Adipocyte (in vitro differentiated cells): Measurements from ENCODE around the gene CLCN7.

ENCODE experiments used
- DNase-seq: peaks from one replicate; pipeline ENCODE4 v3.0.0-alpha.2; 2015; ENCODE audit warnings: low read depth
- H3K27me3 ChIP-seq: replicated peaks from 2 replicates; pipeline ENCODE4 v1.7.0; 2013; ENCODE audit warnings: mild to moderate bottlenecking, low read length, moderate library complexity; ENCODE audit not compliant: control insufficient read depth, insufficient read depth
- H3K36me3 ChIP-seq: 2 replicates; pipeline ENCODE4 v1.7.0; 2013; ENCODE audit warnings: low read length, mild to moderate bottlenecking, moderate library complexity; ENCODE audit not compliant: control insufficient read depth, insufficient read depth, severe bottlenecking
- H3K4me1 ChIP-seq: 2 replicates; pipeline ENCODE4 v1.7.0; 2013; ENCODE audit warnings: mild to moderate bottlenecking, low read length, moderate library complexity; ENCODE audit not compliant: control insufficient read depth, insufficient read depth
- H3K4me3 ChIP-seq: 2 replicates; pipeline ENCODE4 v1.7.0; 2013; ENCODE audit warnings: mild to moderate bottlenecking, low read length, moderate library complexity
- H3K9ac ChIP-seq: 2 replicates; pipeline ENCODE4 v1.7.0; 2013; ENCODE audit warnings: mild to moderate bottlenecking, low read length, moderate library complexity
- H3K9me3 ChIP-seq: 2 replicates; pipeline ENCODE4 v1.7.0; 2013; ENCODE audit warnings: mild to moderate bottlenecking, low read length, moderate library complexity; ENCODE audit not compliant: control insufficient read depth

The CLCN7 gene

DNA sequence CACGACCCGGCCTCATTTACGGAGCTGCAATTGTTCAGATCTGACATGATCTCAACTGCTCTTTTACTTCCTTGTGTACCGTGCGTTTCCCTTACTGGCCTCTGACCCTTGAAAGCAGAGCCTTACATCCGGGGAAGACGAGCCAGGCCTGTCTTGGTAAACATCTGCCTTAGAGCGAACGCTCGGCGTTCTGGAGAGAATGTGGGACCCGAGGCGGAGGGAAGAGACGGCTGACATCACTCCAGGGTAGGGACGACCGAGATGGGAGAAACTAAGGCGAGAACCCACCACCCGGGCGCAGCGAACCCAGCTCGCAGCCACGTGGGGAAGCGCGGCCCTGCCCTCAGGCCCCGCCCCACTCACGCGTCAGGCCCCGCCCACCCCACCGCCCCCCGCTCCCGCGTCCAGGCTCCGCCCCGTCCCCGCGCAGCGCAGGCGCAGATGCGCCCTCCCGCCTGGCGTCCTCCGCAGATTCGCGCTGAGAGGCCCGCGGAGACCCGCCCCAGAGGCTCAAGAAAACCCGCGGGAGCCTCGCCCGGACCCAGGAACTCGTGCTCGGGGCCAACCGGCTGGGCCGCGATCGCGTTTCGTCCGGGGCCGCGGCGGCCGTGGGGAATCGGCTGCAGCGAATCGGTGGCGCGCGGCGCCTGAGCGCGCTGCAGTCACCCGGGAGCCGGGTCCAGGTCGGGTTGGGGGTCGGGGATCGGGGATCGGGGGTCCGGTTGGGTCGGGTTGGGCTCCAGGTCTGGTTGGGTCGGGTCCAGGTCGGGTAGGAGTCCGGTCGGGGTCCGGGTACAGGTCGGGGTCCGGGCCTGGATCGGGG, 18.3 kb upstream of the CLCN7 start, which contains the start of gene TELO2:
TELO2 (plus strand) TSS at position 438 of the 823 bp plus-strand sequence. CDS start 922 bp downstream, outside the sequence.
- peak within 1 kb of the TSS; percentile 86 for H3K9ac ChIP-seq
- no peaks in the 10 kb centered on the region for H3K27me3 ChIP-seq
- no peaks in the 10 kb centered on the region for H3K9me3 ChIP-seq
- H3K4me3 ChIP-seq, result peak within 1 kb of the TSS; percentile 89
- DNase-seq, result peak; percentile 94
- H3K4me1 ChIP-seq, result peaks cover 16% of the 10 kb centered on the region
- H3K36me3 ChIP-seq, result peaks cover 24% of the 10 kb centered on the region

GRCh38 chr16:1492082-1492922, 17.5 kb upstream of the CLCN7 start:
- peak overlapping the region; percentile 89 for H3K4me3 ChIP-seq
- H3K27me3 ChIP-seq, result no peaks in the 10 kb centered on the region
- H3K9ac ChIP-seq, result peak overlapping the region; percentile 83
- peaks cover 20% of the 10 kb centered on the region for H3K36me3 ChIP-seq
- DNase-seq, result no peak
- no peaks in the 10 kb centered on the region for H3K9me3 ChIP-seq
- peaks cover 16% of the 10 kb centered on the region for H3K4me1 ChIP-seq

DNA sequence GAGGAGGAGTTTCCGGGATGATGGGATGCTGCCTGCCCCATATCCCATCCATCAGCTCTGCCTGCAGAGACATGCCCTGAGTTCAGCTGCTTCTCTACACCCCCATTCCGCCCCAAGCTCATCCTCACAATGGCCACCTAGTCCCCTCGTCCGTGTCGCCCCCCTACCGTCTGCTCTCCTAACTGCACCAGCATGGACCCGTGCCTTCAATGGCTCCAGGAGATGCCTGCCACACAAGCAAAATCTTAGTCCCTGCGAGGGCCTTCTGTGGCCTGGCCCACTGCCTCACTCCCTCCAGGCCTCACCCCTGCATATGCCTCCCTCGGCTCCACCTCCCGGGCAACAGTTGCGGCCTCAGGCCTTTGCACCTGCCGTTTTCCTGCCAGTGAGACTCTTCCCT, 16.5 kb upstream of the CLCN7 start:
- peaks cover 16% of the 10 kb centered on the region for H3K4me1 ChIP-seq
- DNase-seq, result no peak
- H3K9ac ChIP-seq, result no peak overlapping the region
- H3K36me3 ChIP-seq, result peaks cover 10% of the 10 kb centered on the region
- no peak overlapping the region for H3K4me3 ChIP-seq
- H3K27me3 ChIP-seq, result no peaks in the 10 kb centered on the region
- no peaks in the 10 kb centered on the region for H3K9me3 ChIP-seq

GRCh38 chr16:1489077-1489476, 14.2 kb upstream of the CLCN7 start:
- no peak for DNase-seq
- Histone ChIP-seq H3K4me3 (no peak overlapping the region), H3K36me3 (no peaks in the 10 kb centered on the region), H3K9me3 (no peaks in the 10 kb centered on the region), H3K4me1 (peaks cover 9% of the 10 kb centered on the region), H3K27me3 (no peaks in the 10 kb centered on the region), H3K9ac (no peak overlapping the region)

DNA sequence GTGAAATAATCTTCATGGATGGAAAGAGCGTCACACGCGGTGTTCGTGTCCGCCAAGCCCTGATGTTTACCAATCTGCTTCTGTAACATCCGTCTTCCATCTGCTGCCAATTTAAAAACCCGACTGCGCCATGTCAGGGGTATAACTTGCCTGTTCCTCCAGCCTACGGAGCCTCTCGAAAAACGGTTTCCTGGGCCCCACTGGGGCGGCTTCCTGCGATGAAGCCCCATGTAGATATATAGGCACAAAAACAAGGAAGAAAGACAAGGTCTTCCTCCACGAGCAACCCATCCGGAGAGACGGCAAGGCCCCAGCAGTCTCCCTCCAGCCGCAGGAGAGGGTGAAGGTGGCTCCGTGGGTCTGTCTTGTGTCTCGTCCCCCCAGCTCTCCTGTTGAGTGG, 13.8 kb upstream of the CLCN7 start, which contains the start of gene PTX4:
PTX4 (minus strand) TSS at position 326 of the 400 bp plus-strand sequence; CDS start at position 291, 35 bp downstream.
- no peak for DNase-seq
- Histone ChIP-seq H3K27me3 (no peaks in the 10 kb centered on the region), H3K4me3 (no peak within 1 kb of the TSS), H3K36me3 (no peaks in the 10 kb centered on the region), H3K4me1 (peaks cover 6% of the 10 kb centered on the region), H3K9me3 (no peaks in the 10 kb centered on the region), H3K9ac (no peak within 1 kb of the TSS)

DNA sequence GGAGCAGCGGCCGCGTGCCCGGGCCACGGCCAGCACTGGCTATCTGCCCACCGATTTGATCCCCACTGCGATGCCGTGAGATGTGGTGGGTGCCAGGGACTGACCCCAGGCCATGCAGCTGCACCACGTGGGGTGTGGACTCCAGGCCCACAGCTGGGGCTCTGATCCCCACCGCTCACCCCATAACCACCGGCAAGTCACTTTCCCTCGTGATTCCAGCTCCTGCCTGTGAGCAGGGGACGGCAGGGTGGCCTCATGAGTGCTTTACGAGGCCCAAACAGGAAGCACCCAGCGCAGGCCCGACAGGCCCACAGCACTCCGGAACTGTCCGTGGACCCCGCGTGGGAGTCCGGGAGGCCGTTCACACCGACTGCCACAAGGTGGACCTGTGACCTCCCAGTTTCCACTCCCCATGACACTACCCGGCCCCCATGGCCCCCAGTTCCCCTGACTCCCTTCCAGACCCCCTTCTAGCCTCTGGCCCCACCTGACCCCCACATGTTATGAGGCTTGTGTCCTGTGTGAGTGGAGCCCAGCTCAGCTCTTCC, 13.3 kb upstream of the CLCN7 start:
- Histone ChIP-seq H3K27me3 (no peaks in the 10 kb centered on the region), H3K9me3 (no peaks in the 10 kb centered on the region), H3K9ac (no peak overlapping the region), H3K36me3 (no peaks in the 10 kb centered on the region), H3K4me3 (no peak overlapping the region), H3K4me1 (peaks cover 6% of the 10 kb centered on the region)
- DNase-seq, result no peak

- peaks cover under 1% of the 10 kb centered on the region for H3K4me1 ChIP-seq
- DNase-seq, result no peak
- no peak overlapping the region for H3K4me3 ChIP-seq
- H3K36me3 ChIP-seq, result no peaks in the 10 kb centered on the region
- H3K27me3 ChIP-seq, result no peaks in the 10 kb centered on the region
- H3K9ac ChIP-seq, result no peak overlapping the region
- no peaks in the 10 kb centered on the region for H3K9me3 ChIP-seq
Observed at GRCh38 chr16:1487395-1488053, 12.7 kb upstream of the CLCN7 start.

DNA sequence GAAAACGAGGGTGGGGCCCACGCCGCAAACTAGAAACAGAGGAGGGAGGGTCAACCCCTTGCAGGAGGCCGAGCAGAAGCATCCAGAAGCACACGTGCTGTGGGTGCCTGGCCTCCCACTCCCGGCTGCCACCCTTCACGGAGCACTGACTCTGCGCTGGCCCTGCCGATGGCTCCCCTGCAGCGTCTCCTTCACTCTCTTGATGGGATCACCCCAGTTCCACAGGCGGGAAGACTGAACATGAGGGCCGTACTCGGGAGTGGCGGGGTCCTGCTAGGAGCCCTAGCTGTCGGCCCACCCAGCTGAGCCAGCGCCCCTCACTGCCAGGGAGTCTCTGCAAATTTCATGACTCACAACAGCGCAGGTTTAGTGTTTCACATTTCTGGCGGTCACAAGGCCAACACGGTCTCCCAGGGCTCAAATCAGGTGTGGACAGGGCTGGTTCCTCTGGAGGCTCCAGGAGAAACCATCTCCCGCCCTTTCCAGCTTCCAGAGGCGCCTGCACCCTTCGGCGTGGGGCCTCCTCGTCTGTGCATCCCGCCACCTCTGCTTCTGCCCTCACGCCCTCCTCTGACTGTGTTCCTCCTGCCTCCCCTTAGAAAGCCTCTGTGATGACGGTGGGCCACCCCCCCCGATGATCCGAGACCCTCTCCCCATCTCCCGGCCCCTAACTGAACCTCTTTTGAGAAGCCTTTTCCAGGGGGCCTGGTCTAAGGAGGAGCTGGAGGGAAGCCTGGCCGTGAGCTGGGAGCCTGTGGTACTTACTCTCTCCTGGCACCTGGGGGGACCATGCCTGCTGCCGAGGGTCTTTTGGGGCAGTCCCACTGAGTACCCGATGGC, 11.9 kb upstream of the CLCN7 start:
- no peak for DNase-seq
- Histone ChIP-seq H3K9ac (no peak overlapping the region), H3K9me3 (no peaks in the 10 kb centered on the region), H3K4me1 (no peaks in the 10 kb centered on the region), H3K36me3 (no peaks in the 10 kb centered on the region), H3K27me3 (no peaks in the 10 kb centered on the region), H3K4me3 (no peak overlapping the region)

- H3K9ac ChIP-seq, result no peak overlapping the region
- H3K9me3 ChIP-seq, result no peaks in the 10 kb centered on the region
Observed at GRCh38 chr16:1485847-1486496, 11.1 kb upstream of the CLCN7 start.

More at GRCh38 chr16:1485847-1486496, 11.1 kb upstream of the CLCN7 start:
- H3K4me1 ChIP-seq, result no peaks in the 10 kb centered on the region
- H3K4me3 ChIP-seq, result no peak overlapping the region
- no peaks in the 10 kb centered on the region for H3K36me3 ChIP-seq
- DNase-seq, result no peak
- no peaks in the 10 kb centered on the region for H3K27me3 ChIP-seq
